NCI-H187 (cell line): ENCODE measurements around the gene PSMG2.

Source experiments
- DNase-seq, 2 experiments: peaks; one replicate each; lab custom pipeline; 2025; lab: John Stamatoyannopoulos, UW

The PSMG2 gene

DNA sequence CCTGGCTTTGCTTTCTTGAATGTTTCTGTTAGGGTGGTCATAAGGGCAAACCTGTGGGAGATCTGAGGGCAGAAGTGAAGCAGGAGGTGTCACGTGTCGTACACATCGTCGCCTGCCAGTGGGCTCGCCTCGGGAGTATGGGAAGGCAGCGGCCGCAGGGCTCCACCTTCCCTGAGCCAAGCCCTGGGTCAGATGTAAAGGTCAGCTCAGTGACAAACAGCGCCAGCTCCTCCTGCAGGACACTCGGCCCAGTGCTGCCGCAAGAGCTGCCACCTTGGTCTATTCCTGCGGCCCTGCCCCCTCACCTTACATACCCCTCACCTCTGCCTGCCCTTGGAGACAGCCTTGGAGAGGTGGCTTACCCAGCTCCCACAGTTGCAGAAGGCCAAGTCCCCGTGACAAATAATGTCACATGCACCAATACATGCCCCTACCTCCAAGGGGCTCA, 64.2 kb downstream of the PSMG2 start:
- no peak for DNase-seq

DNA sequence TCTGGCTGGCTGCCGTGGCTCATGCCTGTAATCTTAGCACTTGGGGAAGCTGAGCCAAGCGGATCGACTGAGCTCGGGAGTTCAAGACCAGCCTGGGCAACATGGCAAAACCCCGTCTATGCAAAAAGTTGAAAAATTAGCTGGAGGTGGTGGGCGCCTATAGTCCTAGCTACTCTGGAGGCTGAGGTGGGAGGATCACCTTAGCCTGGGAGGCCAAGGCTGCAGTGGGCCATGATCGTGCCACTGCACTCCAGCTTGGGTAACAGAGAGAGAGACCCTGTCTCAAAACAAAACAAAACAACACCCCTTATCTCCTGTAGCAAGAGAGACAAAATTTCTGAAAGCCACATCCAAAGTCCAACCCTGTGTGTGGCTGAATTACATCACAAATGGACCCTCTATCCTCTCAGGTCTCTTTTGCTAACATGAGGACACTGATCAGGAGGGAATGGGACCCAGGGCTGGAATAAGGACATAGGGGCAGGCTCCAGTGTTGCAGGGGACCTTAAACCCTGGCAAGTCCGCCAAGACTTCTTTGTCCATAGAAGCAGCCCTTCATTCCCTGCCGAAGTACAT, 64.8 kb downstream of the PSMG2 start:
- DNase-seq: no peak

DNA sequence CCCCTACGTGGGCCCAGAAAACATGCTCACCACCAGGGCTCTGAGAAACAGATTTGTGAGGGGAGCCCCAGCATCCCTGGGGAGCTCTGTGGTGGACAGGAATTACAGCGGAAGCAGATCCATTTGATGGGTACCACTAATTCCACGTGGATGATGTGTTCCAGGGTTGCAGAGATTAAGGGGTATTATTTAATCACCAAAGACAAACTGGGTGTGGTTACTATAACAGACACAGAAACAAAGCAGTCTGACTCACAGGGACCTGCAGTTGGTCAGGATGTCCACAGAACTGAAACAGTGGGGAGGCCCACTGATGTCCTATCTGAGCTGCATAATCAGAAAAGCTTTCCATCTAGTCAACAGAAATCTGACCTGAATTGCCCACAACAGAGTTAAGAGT, 65.8 kb downstream of the PSMG2 start:
- no peak for DNase-seq

- no peak for DNase-seq
These were observed 66.3 kb downstream of the PSMG2 start for GRCh38 chr18:12769136-12769535.

GRCh38 chr18:12769644-12770440, 67.0 kb downstream of the PSMG2 start:
- no peak for DNase-seq

- DNase-seq: no peak
These were observed 67.8 kb downstream of the PSMG2 start for GRCh38 chr18:12770469-12771219.

- DNase-seq: no peak
These were observed 69.3 kb downstream of the PSMG2 start for GRCh38 chr18:12772111-12772510.

DNA sequence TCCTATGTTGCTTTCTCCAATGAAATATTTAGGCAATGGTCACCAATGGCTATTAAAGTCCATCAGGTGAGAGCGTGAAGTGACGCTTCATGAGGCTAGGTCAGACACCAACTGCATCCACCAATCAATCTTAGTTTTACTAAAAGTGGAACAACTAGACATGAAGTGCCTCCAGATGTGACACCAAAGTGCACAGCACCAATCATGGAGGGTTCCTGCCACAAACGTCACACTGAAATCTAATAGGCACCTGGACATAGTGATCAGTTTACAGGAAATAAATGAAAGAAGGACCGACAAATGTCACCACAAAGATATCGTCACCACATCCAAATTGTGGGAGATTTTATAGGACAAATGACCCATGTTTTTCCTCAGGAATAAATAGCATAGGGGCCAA, 70.5 kb downstream of the PSMG2 start:
- no peak for DNase-seq

DNA sequence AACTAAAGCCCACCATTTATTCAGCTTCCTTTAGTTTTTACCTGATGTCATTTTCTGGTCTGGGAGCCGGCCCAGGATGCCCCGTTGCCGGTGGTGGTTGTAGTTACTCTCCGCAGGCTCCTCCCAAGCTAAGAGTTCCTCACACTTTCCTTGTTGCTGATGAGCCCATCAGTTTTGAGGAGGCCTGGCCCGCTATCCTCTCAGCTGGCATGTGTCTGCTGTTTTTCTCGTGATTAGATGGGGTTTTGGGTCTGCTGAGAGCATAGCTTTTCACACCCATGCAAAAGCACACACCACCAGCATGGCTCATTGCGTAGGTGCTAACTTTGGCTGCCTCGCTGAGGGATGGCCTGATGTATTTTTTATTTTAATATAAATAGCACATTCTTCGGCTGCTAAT, 72.1 kb downstream of the PSMG2 start:
- no peak for DNase-seq
